ENCODE data around the gene ENPP6.

Gene ENPP6

DNA sequence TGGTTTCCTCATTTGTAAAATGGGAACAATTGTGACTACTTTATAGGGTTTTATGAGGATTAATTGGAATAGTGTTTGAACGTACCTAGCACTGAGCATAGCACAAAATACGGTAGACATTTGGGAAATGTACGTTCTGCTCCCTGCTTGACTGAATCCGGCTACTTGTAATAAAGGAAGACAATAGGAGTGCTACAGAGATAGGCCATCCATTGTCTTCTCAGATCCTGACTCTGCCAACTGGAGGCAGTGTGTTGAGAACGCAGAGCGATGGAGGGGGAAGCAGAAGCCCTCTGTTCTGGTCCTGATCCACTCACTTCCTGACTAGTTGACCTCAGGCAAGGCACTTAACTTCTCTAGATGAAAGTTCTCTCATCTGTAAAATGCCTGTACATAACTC is 26.4 kb downstream of the ENPP6 start:
- peak in 16 of 56 donors; percentile 7 to 49 (median 27) for DNase-seq

DNA sequence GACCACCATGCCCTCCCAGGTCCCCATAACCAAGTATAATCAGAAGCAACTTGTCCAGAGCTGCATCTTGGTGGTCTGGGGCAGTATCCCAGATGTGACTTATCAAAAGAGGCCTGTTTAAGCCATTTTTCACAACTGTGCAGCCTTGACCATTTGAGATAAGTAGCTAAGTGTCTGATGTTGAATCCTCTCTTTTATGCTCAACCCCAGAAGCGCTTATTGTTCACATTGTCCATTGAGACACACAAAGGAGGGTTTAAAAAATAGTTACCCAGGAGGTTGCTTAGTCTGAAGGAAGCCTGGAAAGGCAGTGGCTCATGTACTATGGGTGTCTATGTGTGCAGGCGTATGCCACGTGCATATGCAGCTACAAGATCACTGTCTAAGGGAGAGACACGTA is 27.0 kb downstream of the ENPP6 start:
- DNase-seq = peak in 6 of 56 donors; percentile 6 to 31 (median 14)

DNA sequence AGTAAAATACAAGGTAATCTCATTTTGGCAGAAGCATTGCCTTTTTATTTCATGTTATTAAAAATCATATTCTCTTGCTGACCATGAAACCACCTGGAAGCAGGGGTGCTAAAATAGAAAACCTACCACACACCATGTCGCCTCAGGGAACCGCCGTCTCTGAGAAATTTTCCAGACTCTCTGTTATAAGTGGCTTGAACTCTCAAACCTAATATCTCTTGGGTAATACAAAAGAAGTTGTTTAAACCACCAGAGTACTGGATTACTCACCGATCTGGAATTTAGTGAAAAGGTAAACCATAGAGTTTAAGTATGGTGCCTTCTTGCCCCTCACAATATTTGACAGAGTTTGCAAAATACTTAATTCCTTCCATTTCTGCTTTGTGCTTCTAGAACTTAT is 27.7 kb downstream of the ENPP6 start:
- no peak for DNase-seq

DNA sequence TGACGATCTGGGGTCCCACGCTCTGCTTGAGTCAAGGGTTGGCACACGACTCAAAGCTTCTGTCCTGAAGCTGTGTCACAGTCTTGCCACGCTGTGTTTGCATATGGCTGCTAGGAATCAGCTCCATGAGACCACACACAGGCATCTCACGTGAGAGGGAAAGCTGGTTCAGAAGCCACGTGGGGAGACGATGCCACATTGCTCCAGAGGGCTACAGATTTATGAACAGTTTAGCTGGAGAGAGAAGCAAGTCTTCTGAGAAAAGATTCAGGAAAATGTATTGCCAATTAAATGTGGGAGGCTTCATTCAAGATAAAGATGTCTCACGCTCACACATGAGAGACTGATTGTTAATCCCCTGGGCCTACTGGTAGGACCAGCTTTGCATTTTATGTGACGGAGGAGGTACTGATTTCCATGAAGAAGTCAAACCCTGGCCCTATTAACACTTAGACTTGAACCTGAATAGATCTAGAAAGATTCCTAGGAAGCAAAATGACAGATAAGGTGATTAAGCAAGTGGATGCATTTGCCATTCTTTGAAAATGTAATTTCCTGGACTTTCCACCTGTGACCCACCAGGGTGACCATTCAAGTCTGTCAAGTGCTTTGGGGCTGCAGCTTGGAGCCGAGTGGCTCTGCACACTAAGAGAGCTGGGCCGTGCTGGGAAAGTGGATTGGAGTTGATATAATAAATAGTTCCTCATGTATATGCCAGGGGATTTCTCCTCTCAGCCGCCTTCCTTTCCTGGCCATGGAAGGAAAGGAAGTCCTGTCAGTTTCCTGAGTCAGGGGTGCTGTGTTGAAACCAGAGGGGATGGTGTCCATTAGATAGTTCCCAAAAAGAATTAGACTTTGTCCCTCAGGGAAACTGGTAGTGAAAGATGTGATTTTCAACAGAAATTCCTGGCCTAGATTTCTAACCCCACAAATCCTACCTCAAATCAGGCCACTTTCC is 29.0 kb downstream of the ENPP6 start:
- DNase-seq = no peak

DNA sequence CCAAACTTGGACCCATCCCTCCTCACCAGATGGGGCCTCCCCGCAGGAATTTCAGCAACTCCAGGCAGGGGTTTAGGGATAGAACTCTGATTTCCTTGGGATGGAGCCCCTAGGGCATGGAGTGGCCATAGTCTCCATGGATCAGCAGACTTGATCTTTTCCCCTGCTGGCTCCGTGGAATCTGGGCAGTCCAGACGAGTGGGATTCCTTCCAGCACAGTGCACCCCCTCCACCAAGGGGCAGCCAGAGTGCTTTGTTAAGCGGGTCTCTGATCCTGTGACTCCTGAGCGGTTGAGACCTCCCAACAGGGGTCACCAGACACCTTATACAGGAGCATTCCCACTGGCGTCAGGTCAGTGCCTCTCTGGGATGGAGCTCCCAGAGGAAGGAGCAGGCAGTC is 40.4 kb downstream of the ENPP6 start:
- DNase-seq = no peak

DNA sequence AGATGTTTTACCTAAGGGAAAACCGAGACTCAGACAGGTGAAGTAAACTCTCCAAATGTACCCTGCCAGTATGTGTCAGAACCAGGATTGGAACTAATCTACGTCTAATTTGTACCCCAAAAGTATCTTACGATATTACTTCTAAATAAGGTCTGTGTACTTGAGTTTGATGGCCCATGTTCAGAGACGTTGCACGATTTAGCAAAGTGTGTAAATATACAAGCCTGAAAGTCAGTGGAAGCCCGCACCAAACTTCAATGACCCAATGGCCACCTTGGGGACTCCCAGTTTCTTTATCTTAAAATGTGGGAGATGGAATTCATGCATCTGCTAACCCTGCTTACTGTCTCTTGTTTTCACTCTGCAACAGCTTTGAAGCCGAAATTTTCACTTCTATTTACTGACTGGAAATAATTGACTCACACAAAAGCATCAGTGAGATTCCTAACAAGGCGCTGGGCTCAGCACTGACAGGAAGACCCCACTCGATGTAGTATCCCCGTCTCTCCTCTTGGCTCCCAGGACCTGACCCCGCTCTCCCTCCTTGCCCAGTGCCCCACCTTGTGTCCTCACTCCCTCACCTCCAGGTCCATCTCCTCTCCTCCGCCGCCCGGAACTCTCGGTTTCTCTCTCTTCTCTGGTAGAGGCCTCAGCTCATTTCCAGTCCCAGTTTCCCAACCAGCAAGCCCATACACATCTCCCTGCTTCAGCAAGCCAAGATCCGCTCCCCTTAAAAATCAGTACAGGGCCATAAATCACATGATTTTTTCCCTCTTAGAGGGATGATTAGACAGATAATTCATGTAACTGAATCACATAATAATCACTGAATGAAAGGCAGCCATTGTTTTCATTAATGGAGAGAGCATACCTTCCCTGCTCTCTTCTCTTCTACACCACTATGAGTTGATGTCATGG is 42.8 kb downstream of the ENPP6 start:
- no peak for DNase-seq

DNA sequence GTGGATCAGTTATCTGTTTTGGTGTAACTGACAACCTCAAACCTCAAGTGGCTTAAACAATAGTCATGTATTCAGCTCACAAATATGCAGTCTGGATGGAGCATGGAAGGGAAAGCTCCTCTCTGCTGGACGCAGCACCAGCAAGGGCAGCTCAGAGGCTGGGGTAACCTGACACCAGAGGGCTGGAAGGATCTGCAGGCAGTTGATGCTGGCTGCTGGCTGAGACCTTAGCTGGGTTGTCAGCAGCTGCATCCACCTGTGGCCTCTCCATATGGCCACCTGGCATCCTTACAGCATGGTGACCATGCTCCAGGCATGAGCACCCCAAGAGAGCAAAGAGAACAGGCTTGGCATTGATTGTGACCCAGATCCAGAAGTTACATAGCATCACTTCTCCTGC is 46.7 kb downstream of the ENPP6 start:
- no peak for DNase-seq

DNA sequence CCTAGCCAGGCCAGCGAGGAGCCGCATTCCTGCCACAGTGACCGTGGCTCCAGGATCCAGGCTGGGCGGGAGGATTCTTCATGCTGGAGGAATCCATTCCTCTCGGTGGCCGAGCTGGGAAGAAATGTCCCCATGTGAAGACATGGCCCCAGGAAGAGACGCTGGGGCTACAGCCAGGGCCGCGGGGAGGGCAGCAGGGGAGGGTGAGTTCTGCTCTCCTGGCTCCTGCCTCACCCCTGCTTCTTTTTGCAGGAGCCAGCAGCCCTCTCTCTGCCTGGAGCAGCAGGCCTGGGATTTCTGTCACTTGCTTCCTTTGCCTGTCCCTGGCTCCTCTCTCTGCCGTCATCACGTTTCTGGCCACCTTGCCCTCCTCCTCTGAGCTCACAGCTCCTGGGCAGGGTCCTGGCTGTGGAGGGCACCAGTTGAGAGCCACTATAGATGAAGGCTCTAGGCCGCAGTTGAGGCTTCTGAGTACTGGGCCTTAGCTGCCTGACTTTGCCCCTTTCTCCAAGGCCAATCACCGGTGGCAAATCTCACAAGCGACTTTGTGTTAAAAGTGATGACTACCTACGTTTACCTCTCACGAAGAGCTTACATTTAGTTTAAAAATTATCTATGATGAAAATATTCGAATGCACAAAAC is 48.3 kb downstream of the ENPP6 start:
- no peak for DNase-seq

DNA sequence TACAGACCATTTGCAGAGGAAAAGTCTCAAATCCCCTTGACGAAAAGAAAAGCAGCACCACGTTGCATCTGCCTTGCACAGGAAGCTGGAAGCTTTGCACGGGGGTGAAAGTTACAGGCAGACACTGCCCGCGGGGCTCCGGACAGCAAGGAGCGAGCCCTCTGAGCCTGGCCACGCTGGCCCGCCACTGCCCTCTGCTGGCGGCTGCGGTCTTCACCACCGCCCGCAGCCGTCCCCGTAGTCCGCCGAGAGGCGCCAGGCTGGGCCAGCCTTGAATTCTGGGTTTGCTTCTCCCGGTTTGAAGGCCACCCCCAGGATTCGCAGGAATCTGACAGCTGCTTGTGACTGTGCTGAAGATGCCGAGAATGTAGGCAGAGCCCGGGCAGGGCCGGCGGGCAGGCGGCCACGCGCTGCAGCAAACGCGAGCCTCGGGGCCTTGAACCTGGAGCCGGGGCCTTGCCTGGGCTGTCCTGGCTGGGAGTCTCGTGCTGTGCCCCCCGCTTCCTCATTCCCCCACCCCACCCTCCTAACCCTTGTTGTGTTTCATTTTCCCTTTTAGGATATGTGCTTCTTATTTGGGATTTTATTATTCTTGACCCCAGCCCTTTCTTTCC is 49.2 kb downstream of the ENPP6 start:
- DNase-seq = peak in 51 of 56 donors; percentile 4 to 85 (median 47)

DNA sequence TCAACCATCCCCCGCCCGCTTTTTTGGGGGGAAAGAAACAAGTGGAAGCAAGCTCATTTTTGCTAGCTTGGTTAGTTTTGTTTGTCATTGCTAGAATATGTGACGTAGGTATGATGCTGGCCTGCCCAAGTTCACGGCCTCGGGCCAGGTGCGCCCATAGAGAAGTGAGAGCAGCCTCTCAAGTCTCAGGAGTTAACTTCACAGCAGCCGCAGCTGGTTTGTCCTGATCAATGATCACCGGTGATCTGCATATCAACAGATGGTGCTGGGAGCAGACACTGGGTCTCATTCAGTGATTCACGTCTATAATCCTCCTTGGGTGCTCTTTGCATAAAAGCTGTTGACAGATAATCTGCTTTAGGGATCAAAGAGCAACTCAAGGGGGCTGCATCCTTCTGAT is 50.1 kb downstream of the ENPP6 start:
- DNase-seq = no peak

DNA sequence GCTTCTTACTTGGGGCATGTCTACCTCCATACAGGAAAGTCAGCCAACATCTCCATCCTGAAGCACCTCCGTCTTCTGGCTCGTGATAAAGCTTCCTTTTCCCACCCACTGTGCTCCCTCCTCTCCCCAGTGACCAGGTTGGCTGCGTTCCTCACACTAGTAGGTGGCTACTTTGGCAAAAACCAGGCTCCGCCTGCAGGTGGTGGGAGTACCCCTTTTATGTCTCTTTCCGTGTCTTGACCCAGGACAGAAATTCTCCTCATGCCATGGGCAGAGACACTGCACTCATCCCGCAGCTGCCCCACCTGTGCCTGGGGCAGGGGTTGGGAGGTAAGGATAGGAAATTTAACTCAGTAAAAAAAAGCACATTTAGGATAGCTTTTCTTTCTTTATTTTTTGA is 50.9 kb downstream of the ENPP6 start:
- no peak for DNase-seq

DNA sequence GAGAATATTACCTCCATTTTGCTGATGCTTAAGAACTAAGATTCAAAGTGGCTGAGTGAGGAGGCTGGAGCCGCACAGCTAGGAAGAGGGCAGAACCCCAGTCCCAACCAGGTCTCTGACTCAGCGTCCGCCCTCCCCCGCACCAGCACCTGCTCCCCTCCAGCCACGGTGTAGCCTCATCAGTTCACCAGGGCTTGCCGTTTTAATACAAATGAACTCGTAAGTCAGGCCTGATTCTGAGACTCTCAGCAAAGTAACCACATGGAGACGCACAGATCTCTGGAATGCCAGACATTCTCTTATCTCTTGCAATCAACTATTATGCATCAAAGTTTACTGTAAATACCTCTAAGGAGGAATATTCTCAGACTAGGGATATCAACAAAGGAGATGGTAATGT is 52.4 kb downstream of the ENPP6 start:
- no peak for DNase-seq

DNA sequence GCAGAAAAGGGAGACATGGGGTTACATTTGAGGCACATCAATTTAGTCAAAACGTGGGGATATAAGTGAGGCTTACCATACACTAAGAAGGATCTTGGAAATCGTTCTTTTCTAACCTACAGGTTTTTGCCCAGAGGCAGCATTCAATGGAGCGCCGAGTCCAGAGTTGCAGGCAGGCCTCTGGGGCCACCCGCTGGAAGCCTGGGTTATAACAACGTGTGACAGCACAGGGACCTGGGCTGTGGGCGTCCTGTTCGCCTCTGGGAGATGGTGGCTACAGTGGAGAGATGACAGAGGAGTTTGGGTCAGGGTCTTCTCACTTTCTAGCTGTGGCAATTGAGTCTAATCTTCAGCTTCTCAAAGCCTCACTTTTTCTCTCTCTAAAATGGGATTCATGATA is 53.9 kb downstream of the ENPP6 start:
- peak in 40 of 56 donors; percentile 3 to 74 (median 30) for DNase-seq

DNA sequence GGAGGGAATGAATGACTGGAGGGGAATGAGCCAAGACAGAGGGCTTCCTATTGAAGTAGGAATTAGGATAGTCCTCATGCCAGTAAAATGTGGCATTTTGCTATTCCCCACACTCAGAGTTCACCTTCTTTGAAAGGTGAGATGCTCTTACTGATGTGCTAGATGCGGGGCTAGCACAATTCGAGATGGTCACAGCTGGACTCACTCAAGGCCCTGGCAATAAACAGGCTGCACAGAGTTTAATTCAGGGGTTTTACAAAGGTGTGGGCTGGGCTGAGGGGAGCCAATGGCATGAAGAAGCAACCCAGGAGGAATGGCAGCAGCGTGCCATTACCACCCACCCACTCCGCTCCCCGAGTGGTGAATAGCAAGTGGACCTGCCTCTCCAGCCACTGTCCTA is 55.1 kb downstream of the ENPP6 start:
- no peak for DNase-seq

DNA sequence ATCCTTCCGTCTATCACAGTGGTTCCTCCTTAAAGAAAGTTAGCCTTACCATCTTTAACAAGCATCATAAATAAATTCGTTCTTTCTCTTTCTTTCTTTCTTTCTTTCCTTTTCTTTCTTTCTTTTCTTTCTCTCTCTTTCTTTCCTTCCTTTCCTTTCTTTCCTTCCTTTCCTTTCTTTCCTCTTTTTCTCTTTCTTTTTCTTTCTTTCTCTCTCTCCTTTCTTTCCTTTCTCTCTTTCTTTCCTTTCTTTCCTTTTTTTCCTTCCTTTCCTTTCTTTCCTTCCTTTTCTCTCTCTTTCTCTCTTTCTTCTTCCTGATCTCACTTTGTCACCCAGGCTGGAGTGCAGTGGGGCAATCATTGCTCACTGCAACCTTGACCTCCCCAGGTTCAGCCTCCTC is 60.4 kb downstream of the ENPP6 start:
- no peak for DNase-seq

DNA sequence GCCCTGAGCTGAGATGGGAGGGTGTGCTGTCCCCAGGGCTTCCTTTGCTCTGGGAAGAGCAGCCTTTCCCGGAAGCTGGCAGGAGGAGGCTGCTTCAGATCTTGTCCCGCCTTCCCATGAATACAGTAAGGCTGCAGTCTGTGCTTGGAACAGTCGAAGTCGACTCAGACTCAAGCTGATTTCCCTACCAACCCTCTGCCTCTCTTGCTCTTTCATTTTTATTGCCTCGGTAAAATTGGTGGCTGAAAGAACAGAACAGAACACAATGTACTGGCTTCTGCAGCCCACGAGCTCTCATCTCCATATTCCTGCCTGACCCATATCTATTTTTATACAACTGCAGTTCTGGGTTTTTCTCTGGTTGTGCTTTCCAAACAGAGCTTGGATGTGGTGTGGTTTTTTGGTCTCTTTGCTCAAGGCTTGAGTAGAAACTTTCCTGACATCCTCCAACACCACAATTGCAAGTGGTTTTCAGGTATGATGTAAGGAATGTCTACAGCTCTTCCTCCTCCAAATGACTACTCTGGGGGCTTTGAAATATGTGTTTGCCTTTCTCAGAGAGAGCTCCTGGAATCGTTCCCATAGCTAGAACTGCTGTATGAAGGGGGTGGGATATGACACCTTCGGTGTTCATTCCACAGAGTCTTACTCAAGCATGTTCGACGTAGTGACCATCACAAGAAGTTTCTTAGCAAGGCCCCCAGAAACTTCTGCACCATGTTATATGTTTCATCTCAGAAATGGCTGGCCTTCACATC is 61.3 kb downstream of the ENPP6 start:
- peak in 9 of 56 donors; percentile 5 to 30 (median 12) for DNase-seq

DNA sequence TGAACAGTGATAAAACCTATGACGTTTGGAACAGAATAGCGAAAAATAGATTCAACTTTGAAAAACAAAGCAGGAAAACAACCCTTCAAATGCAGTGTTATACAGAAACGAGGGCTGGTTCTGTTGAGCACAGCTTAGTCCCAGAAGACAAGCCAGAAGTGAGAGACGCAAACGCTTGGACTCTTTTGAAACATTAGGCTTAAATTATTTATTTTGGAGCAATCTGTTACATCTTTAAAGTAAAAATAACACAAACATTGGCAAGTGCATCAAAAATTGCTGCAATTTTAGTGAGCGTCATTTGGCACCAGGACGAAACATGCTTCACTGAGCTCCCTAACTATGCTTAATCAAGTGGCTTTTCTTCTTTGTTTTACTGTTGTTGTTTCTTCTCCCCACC is 63.5 kb downstream of the ENPP6 start:
- DNase-seq = peak in 1 of 56 donors; percentile 17

DNA sequence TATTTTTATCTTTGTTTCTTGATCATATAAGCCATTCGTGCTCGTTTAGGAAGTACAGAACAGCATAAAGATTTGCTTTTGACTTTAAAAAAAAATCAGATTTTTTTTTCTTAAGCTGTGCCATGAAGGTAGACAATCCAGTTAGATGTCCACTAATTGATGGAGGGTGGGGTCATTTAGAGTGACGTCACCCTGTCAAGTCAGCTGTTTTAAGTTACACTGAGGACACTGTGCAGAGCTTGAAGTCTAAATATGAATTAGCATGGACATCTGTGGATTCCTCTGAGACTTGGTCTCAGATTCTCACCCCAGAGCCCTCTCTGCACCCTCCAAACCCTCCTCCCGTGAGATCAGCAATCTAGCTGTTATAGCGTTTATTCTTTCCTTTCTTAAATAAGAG is 63.9 kb downstream of the ENPP6 start:
- no peak for DNase-seq

DNA sequence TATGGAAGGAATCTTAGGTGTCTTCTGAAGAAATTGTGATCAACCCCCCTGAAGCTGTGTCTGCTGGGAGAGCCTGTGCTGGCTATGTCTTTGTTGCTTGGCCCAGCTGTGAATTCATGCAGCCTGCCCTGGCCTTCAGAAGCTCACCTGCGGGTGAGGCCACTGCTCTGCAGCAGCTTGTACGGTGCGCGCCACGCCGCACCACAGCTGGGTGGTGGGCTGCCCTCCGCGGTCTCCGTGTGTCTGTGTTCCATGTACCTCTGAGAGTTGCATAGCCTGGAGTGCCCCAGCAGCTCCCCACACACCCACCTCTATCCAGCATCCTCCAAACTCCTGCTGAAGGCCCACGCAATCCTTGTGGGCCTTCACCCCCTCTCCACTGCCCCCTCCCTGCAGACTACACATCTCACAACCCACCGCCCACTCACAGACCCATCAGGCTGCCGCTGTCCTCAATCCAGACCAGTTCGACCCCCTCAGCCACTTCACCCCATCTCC is 65.6 kb downstream of the ENPP6 start:
- DNase-seq = no peak
